Peyer's patch (tissue), 4 donors: ENCODE results near the gene CHP2.

Experiments used
- POLR2A ChIP-seq, 2 donors: fragments of 450-650 bp; IDR thresholded peaks; one replicate each; pipeline ENCODE4 v1.5.1; 2017; ENCODE audit warnings: antibody characterized with exemption in 2 of 2, mild to moderate bottlenecking in 2 of 2, moderate library complexity in 2 of 2
- TF ChIP-seq, protein P1 (sequence below), 6 experiments: fragments of 450-650 bp in 4 of 6; fragments of 200-600 bp in 2 of 6; sonication (generic) in 1 of 6; IDR thresholded peaks; one replicate each; pipeline ENCODE4 v1.5.1; 2017 to 2019; ENCODE audit warnings: antibody characterized with exemption in 6 of 6, mild to moderate bottlenecking in 3 of 6, moderate library complexity in 1 of 6

DNA sequence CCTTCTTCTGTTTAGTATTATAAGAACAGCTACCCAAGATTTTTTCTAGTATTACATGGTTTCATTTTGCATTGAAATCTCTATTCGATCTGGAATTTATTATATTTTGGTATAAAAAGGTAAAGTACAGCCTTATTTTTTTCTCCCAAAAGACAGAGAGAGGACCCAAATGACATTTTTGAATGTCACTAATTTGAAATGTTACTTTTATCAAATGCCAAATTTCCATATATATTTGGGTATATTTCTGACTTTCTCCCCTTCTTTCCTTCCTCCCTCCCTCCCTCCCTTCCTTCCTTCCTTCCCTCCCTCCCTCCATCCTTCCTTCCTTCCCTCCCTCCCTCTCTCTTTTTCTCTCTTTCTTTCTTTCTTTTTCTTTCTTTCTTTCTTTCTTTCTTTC, 6.2 kb upstream of the CHP2 start:
- TF ChIP-seq, protein P1, sequence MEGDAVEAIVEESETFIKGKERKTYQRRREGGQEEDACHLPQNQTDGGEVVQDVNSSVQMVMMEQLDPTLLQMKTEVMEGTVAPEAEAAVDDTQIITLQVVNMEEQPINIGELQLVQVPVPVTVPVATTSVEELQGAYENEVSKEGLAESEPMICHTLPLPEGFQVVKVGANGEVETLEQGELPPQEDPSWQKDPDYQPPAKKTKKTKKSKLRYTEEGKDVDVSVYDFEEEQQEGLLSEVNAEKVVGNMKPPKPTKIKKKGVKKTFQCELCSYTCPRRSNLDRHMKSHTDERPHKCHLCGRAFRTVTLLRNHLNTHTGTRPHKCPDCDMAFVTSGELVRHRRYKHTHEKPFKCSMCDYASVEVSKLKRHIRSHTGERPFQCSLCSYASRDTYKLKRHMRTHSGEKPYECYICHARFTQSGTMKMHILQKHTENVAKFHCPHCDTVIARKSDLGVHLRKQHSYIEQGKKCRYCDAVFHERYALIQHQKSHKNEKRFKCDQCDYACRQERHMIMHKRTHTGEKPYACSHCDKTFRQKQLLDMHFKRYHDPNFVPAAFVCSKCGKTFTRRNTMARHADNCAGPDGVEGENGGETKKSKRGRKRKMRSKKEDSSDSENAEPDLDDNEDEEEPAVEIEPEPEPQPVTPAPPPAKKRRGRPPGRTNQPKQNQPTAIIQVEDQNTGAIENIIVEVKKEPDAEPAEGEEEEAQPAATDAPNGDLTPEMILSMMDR (IDR thresholded peaks at IDR 0.05), result no peak
- no peak for TF ChIP-seq POLR2A (IDR thresholded peaks at IDR 0.05)
